GM23248 (cell line): ENCODE measurements around the gene RAB23. TPM values are rescaled to one million over a fixed set of nuclear protein-coding genes. Genes with fewer than 3 reads are reported as not detected.

ENCODE experiments used
- DNase-seq: peaks from one replicate; pipeline ENCODE4 v3.0.0-alpha.2; 2015
- H2AFZ ChIP-seq: fragments of 200-600 bp; sonication (generic); 2 replicates; pipeline ENCODE4 v1.6.1; 2016; ENCODE audit warnings: antibody characterized with exemption
- H3F3A ChIP-seq: fragments of 200-600 bp; sonication (generic); 2 replicates; pipeline ENCODE4 v1.6.1; 2016; ENCODE audit warnings: mild to moderate bottlenecking, antibody characterized with exemption, mixed run types; ENCODE audit not compliant: insufficient read depth
- H3K27ac ChIP-seq: fragments of 200-600 bp; sonication (generic); 2 replicates; pipeline ENCODE4 v1.5.1; 2016; ENCODE audit warnings: mild to moderate bottlenecking
- H3K27me3 ChIP-seq: fragments of 200-600 bp; sonication (generic); replicated peaks from 2 replicates; pipeline ENCODE4 v1.6.1; 2016; ENCODE audit warnings: mild to moderate bottlenecking; ENCODE audit not compliant: insufficient read depth
- H3K36me3 ChIP-seq: fragments of 200-600 bp; sonication (generic); 2 replicates; pipeline ENCODE4 v1.6.1; 2016; ENCODE audit warnings: low read depth, mild to moderate bottlenecking
- H3K4me1 ChIP-seq: fragments of 200-600 bp; sonication (generic); 2 replicates; pipeline ENCODE4 v1.6.1; 2016; ENCODE audit warnings: mild to moderate bottlenecking; ENCODE audit not compliant: insufficient read depth
- H3K4me2 ChIP-seq: fragments of 200-600 bp; sonication (generic); one replicate; pipeline ENCODE4 v1.6.1; 2016; ENCODE audit warnings: mild to moderate bottlenecking; ENCODE audit not compliant: unreplicated experiment
- H3K4me3 ChIP-seq: fragments of 200-600 bp; sonication (generic); 2 replicates; pipeline ENCODE4 v1.5.1; 2016; ENCODE audit warnings: mild to moderate bottlenecking
- H3K79me2 ChIP-seq: fragments of 200-600 bp; sonication (generic); 2 replicates; pipeline ENCODE4 v1.6.1; 2016; ENCODE audit warnings: mild to moderate bottlenecking; ENCODE audit not compliant: insufficient read depth
- H3K9ac ChIP-seq: fragments of 200-600 bp; sonication (generic); 2 replicates; pipeline ENCODE4 v1.6.1; 2016; ENCODE audit warnings: mild to moderate bottlenecking
- H3K9me2 ChIP-seq: fragments of 200-600 bp; sonication (generic); 2 replicates; pipeline ENCODE4 v1.6.1; 2016; ENCODE audit warnings: mixed run types, mild to moderate bottlenecking, moderate library complexity; ENCODE audit not compliant: insufficient read depth
- H3K9me3 ChIP-seq: fragments of 200-600 bp; sonication (generic); one replicate; pipeline ENCODE4 v1.6.1; 2017; ENCODE audit warnings: low read depth
- H4K20me1 ChIP-seq: fragments of 200-600 bp; sonication (generic); 2 replicates; pipeline ENCODE4 v1.6.0; 2016; ENCODE audit not compliant: insufficient read depth
- EZH2 ChIP-seq: fragments of 200-600 bp; sonication (generic); IDR thresholded peaks from 2 replicates; pipeline ENCODE4 v1.6.1; 2018; ENCODE audit warnings: antibody characterized with exemption, mild to moderate bottlenecking; ENCODE audit not compliant: insufficient read depth, poor library complexity, severe bottlenecking
- EZH2phosphoT487 ChIP-seq: fragments of 200-600 bp; sonication (generic); IDR thresholded peaks from 2 replicates; pipeline ENCODE4 v1.6.1; 2018; ENCODE audit warnings: antibody characterized with exemption, moderate library complexity, mild to moderate bottlenecking, low read depth; ENCODE audit not compliant: insufficient read depth
- WGBS, 2 experiments: methylation state at CpG; one replicate each; pipeline ENCODE4 v1.1.6; 2015 to 2017; ENCODE audit warnings: low lambda C conversion rate in 2 of 2, low coverage in 1 of 2; ENCODE audit errors: missing lambda C conversion rate in 2 of 2; 5-methylcytosine and 5-hydroxymethylcytosine counted together
- in situ Hi-C: fragments of 300-500 bp; cut with MboI; formaldehyde crosslinking; loops from 2 replicates; pipeline ENCODE4 v1.15.0; 2020
- polyA plus RNA-seq: library from polyadenylated mRNA; unstranded; fragments of >200 nt; fragmentation: Nextera tagmentation; extraction: Ambion mirVana; gene quantifications from 2 replicates; pipeline ENCODE4 v1.2.1, GENCODE V29; 2016
- total RNA-seq: library from RNA; depleted of rRNA; stranded (reverse); fragments of >200 nt; shearing (Covaris generic); gene quantifications from 2 replicates; pipeline ENCODE4 v1.2.3, GENCODE V29; 2014; rRNA removed

Gene RAB23
- total and polyA plus RNA-seq, 2 experiments from 2014 or later = 46.9 to 78.6 TPM

DNA sequence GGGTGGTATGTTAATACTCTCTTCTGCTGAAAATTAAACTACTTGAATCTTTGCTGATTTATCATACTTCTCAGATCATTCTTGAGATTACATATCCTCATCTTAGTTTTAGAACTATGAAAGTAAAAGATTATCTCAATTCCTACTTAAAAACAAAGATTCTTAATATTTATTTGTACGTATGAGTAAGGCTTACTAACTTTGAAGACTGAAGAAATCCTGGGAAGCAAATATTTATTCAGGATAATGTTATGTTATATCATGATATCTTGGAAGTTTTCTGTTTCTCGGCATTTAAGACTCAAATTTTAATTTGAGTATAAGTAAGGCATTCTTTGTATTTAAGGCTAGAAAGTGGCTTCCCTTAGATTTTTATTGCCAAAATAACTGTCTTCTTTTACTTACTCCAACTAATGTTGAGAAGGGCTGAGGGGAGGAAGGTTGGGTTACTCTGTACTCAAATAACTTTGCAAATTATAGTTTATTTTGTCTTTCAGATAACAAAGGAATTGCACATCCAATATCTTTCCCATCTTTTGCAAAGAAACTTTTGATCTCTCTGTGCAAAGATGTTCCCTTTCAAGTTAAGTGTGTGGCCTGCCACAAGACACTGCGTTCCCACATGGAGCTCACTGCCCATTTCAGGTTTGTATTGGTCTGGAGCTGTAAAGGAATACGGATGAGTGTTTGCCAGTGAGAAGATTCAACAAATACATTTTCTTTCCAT lies 80.5 kb downstream of the RAB23 start:
- WGBS, 2 experiments = 96 to 99% methylated on average over 4 of the region's 4 CpGs
- H3K36me3 ChIP-seq = peaks cover 44% of the 10 kb centered on the region

DNA sequence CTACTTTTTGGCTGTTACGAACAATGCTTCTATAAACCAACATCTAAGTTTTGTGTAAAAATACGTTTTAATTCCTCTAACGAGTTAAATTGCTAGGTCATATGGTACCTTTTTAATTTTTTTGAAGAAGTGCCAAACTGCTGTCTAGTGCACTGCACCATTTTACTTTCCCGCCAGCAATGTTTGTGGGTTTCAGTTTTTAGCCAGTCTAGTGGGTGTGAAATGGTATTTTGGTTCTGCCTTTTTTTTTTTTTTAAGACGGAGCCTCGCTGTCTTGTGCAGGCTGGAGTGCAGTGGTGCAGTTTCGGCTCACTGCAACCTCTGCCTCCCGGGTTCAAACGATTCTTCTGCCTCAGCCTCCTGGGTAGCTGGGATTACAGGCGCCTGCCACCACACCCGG lies 84.1 kb downstream of the RAB23 start:
- Histone ChIP-seq H3K27me3 (no peaks in the 10 kb centered on the region), H3K4me2 (no peak overlapping the region), H3K79me2 (no peaks in the 10 kb centered on the region; the same call in 1 of the 2 replicates), H3K9ac (no peak overlapping the region), H2AFZ (no peak overlapping the region), H3F3A (peaks cover 4% of the 10 kb centered on the region; the same call in 1 of the 2 replicates), H3K36me3 (peaks cover 57% of the 10 kb centered on the region), H3K9me2 (no peaks in the 10 kb centered on the region), H3K4me3 (no peak overlapping the region), H3K27ac (no peak overlapping the region), H3K9me3 (no peaks in the 10 kb centered on the region), H3K4me1 (no peaks in the 10 kb centered on the region), H4K20me1 (no peaks in the 10 kb centered on the region)
- WGBS, 2 experiments = 95 to 98% methylated on average over 11 of the region's 11 CpGs
- DNase-seq = no peak
- TF ChIP-seq EZH2 (no peak), EZH2phosphoT487 (no peak)
- in situ Hi-C loops = no loop called here

More for the DNA sequence above, 80.5 kb downstream of the RAB23 start:
- in situ Hi-C loops = no loop called here
- Histone ChIP-seq H3K9me3 (no peaks in the 10 kb centered on the region), H3F3A (peaks cover 4% of the 10 kb centered on the region; the same call in 1 of the 2 replicates), H3K79me2 (peaks cover 8% of the 10 kb centered on the region), H3K9ac (no peak overlapping the region), H4K20me1 (no peaks in the 10 kb centered on the region), H3K4me1 (no peaks in the 10 kb centered on the region), H3K27ac (no peak overlapping the region), H3K4me2 (no peak overlapping the region), H3K27me3 (no peaks in the 10 kb centered on the region), H3K9me2 (no peaks in the 10 kb centered on the region; the same call in 1 of the 2 replicates), H3K4me3 (no peak overlapping the region), H2AFZ (no peak overlapping the region)
- TF ChIP-seq EZH2 = no peak
- TF ChIP-seq EZH2phosphoT487 = no peak
- no peak for DNase-seq

DNA sequence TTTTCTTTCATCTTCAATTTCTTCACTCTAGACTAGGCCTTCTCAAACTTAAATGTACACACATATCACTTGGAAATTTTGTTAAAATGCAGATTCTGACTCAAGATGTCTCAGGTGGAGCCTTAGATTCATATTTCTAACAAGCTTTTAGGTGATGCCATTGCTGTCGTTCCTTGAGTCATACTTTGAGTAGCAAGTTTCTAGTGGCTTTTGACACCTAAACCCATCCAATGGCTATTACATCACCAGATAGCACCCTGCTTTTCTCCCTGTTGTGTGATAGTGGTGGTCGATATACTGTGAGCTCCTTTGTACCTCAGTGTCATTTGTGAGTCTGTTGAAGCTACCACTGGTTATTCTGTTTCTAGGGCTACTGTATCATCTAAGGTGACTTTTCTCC lies 84.8 kb downstream of the RAB23 start:
- WGBS, 2 experiments = 94 to 95% methylated on average over 2 of the region's 2 CpGs
- no peak for TF ChIP-seq EZH2phosphoT487
- no peak for TF ChIP-seq EZH2
- Histone ChIP-seq H3K9me3 (no peaks in the 10 kb centered on the region), H3K79me2 (no peaks in the 10 kb centered on the region; the same call in 1 of the 2 replicates), H3K9ac (no peak overlapping the region), H4K20me1 (no peaks in the 10 kb centered on the region), H3K36me3 (peaks cover 52% of the 10 kb centered on the region), H3K4me3 (no peak overlapping the region), H2AFZ (no peak overlapping the region), H3K4me2 (no peak overlapping the region), H3K27ac (no peak overlapping the region), H3K4me1 (no peaks in the 10 kb centered on the region), H3K27me3 (no peaks in the 10 kb centered on the region), H3K9me2 (no peaks in the 10 kb centered on the region), H3F3A (peaks cover 4% of the 10 kb centered on the region; the same call in 1 of the 2 replicates)
- DNase-seq = no peak
- in situ Hi-C loops = no loop called here

Other genes starting within 250 kb of the RAB23 start
- 11.8 and 12.9 TPM in 2 replicates for gene KIAA1586, start 175.6 kb downstream of the RAB23 start, total RNA-seq
- 18.6 and 19.0 TPM in 2 replicates for gene KIAA1586, start 175.6 kb downstream of the RAB23 start, polyA plus RNA-seq
- 39.0 and 42.4 TPM in 2 replicates for gene ZNF451, start 132.1 kb downstream of the RAB23 start, total RNA-seq
- 19.9 and 20.1 TPM in 2 replicates for gene ZNF451, start 132.1 kb downstream of the RAB23 start, polyA plus RNA-seq
- gene BAG2, start 50.0 kb downstream of the RAB23 start, total RNA-seq = 32.1 and 33.4 TPM in 2 replicates
- 40.1 and 40.4 TPM in 2 replicates for gene BAG2, start 50.0 kb downstream of the RAB23 start, polyA plus RNA-seq
- 51.2 and 61.3 TPM in 2 replicates for gene PRIM2, start 95.3 kb upstream of the RAB23 start, total RNA-seq
- gene PRIM2, start 95.3 kb upstream of the RAB23 start, polyA plus RNA-seq = 27.9 and 30.6 TPM in 2 replicates